Measurements from ENCODE around the gene NOD1.

- TF ChIP-seq EZH2 (IDR thresholded peaks at IDR 0.05; ENCODE audit: low read depth, low read length, severe bottlenecking) = no peak
- TF ChIP-seq PHF8 (conservative IDR thresholded peaks at IDR 0.05; ENCODE audit: low read depth, low read length) = no peak
- TF ChIP-seq CTCF (IDR thresholded peaks at IDR 0.05; ENCODE audit: control extremely low read depth in 1 of 3, insufficient read depth in 1 of 3, low read depth in 1 of 3, low read length in 3 of 3) = no peak
- TF ChIP-seq MAX (IDR thresholded peaks at IDR 0.05) = no peak
- TF ChIP-seq RXRA (IDR thresholded peaks at IDR 0.05; ENCODE audit: insufficient read depth, low read depth, low read length) = no peak
- no peak for TF ChIP-seq SP1 (IDR thresholded peaks at IDR 0.05; ENCODE audit: low read depth, low read length)
- TF ChIP-seq MAFK (IDR thresholded peaks at IDR 0.05; ENCODE audit: low read depth, low read length) = no peak
- TF ChIP-seq SIN3A (conservative IDR thresholded peaks at IDR 0.05 in 1 of 2, IDR thresholded peaks at IDR 0.05 in 1 of 2; ENCODE audit: low read depth in 1 of 2, low read length in 2 of 2) = no peak
- TF ChIP-seq POLR2AphosphoS5 (IDR thresholded peaks at IDR 0.05; ENCODE audit: low read depth, low read length) = no peak
- TF ChIP-seq TAF1 (IDR thresholded peaks at IDR 0.05; ENCODE audit: low read depth, low read length) = no peak
- TF ChIP-seq CHD2 (IDR thresholded peaks at IDR 0.05; ENCODE audit: low read length) = no peak
- no peak for TF ChIP-seq POLR2A (IDR thresholded peaks at IDR 0.05; ENCODE audit: control extremely low read depth in 1 of 2, low read depth in 2 of 2, low read length in 2 of 2)
Observed at GRCh38 chr7:30453921-30454320, 24.7 kb downstream of the NOD1 start.

Measured in H1 (cell line).